Fibroblast of lung (primary cell): ENCODE measurements around the gene SMIM5.

Experiments
- EZH2 ChIP-seq: IDR thresholded peaks from 2 replicates; pipeline ENCODE4 v1.5.1; 2012; ENCODE audit warnings: low read length, control low read depth, mild to moderate bottlenecking; ENCODE audit errors: missing control alignments
- TF ChIP-seq, protein P1 (sequence below), 2 donors: IDR thresholded peaks in 1 of 2; conservative IDR thresholded peaks in 1 of 2; 1 replicate in 1 of 2; 2 replicates in 1 of 2; pipeline ENCODE4 v1.5.1; 2011 to 2012; ENCODE audit warnings: low read length in 2 of 2, control low read depth in 1 of 2, inconsistent platforms in 1 of 2, low read depth in 1 of 2, mild to moderate bottlenecking in 1 of 2

GRCh38 chr17:75603123-75603522 is 30.1 kb upstream of the SMIM5 start:
- TF ChIP-seq, protein P1, sequence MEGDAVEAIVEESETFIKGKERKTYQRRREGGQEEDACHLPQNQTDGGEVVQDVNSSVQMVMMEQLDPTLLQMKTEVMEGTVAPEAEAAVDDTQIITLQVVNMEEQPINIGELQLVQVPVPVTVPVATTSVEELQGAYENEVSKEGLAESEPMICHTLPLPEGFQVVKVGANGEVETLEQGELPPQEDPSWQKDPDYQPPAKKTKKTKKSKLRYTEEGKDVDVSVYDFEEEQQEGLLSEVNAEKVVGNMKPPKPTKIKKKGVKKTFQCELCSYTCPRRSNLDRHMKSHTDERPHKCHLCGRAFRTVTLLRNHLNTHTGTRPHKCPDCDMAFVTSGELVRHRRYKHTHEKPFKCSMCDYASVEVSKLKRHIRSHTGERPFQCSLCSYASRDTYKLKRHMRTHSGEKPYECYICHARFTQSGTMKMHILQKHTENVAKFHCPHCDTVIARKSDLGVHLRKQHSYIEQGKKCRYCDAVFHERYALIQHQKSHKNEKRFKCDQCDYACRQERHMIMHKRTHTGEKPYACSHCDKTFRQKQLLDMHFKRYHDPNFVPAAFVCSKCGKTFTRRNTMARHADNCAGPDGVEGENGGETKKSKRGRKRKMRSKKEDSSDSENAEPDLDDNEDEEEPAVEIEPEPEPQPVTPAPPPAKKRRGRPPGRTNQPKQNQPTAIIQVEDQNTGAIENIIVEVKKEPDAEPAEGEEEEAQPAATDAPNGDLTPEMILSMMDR (conservative IDR thresholded peaks at IDR 0.05 in 1 of 2, IDR thresholded peaks at IDR 0.05 in 1 of 2; ENCODE audit: low read depth in 1 of 2, low read length in 2 of 2): no peak
- no peak for TF ChIP-seq EZH2
